IgD-negative memory B cell (primary cell): ENCODE data around the gene CMIP. TPM values are rescaled to one million over a fixed set of nuclear protein-coding genes. Genes with fewer than 3 reads are reported as not detected.

Source experiments
- H3K27ac Mint-ChIP-seq, 3 donors: one replicate each; pipeline ENCODE4 v1.8.0; 2020 to 2022; ENCODE audit warnings: mild to moderate bottlenecking in 3 of 3, mixed read lengths in 3 of 3, moderate library complexity in 1 of 3
- H3K27me3 Mint-ChIP-seq: one replicate; pipeline ENCODE4 v1.8.0; 2021; ENCODE audit warnings: mixed read lengths
- H3K36me3 Mint-ChIP-seq: one replicate; pipeline ENCODE4 v1.8.0; 2020; ENCODE audit warnings: mild to moderate bottlenecking, mixed read lengths
- H3K4me1 Mint-ChIP-seq, 3 donors: one replicate each; pipeline ENCODE4 v1.8.0; 2020 to 2022; ENCODE audit warnings: mixed read lengths in 3 of 3, mild to moderate bottlenecking in 1 of 3
- H3K4me3 Mint-ChIP-seq, 4 donors: one replicate each; pipeline ENCODE4 v1.8.0; 2020 to 2022; ENCODE audit warnings: mild to moderate bottlenecking in 4 of 4, mixed read lengths in 4 of 4, moderate library complexity in 3 of 4
- H3K9me3 Mint-ChIP-seq, 3 donors: one replicate each; pipeline ENCODE4 v1.8.0; 2020 to 2021; ENCODE audit warnings: mixed read lengths in 3 of 3, mild to moderate bottlenecking in 1 of 3
- polyA plus RNA-seq: library from polyadenylated mRNA; unstranded; fragments of 300-500 nt; fragmentation: Illumina TruSeq; gene quantifications from one replicate; pipeline ENCODE4 v1.2.3, GENCODE V29; 2021

The CMIP gene
- polyA plus RNA-seq, 1 donor from 2014 or later, result 1.4 TPM

DNA sequence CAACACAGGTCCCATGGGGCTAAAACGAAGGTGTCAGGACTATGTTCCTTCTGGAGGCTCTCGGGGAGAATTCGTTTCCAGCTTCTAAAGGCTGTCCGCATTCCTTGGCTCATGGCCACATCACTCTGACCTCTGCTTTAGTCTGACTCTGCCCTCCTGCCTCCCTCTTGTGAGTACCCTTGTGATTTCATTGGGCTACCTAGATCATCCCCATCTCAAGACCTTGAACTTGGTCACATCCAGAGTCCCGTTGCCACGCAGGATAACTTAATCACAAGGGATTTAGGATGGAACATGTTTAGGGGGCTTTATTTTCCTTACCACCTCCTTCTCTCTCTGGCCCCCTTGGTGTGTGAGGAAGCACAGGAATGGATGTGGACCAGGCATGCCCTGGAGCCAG is 173.6 kb downstream of the CMIP start:
- peak overlapping the region in 1 of 3 donors; percentile 93 for H3K27ac Mint-ChIP-seq
- H3K4me1 Mint-ChIP-seq, result peaks cover 8 to 13% (median 9%) of the 10 kb centered on the region in 3 donors
- H3K9me3 Mint-ChIP-seq, result no peaks in the 10 kb centered on the region
- no peaks in the 10 kb centered on the region for H3K27me3 Mint-ChIP-seq
- H3K4me3 Mint-ChIP-seq, result peak overlapping the region in 1 of 4 donors; percentile 70
- no peaks in the 10 kb centered on the region for H3K36me3 Mint-ChIP-seq

DNA sequence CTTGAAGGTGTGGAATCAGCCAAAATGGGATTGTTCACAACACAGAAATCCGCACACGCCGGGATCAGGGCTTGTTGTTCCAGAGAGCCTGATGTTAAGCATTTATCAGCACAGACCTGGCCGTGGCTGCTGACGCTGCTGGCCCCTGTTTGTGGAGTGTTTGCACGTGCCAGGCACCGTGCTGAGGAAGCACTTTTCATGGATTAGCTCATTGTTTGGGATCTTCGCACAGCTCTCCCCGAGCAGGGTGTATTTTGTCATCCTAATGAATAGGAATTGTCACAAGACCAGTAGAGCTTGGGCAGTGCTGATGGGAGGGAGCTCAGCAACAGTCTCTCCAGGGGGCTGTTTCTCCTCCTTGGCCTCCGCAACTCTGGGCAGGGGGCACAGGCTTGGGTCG is 174.1 kb downstream of the CMIP start:
- H3K27ac Mint-ChIP-seq, result peak overlapping the region in 2 of 3 donors; percentile 76 to 93
- H3K4me3 Mint-ChIP-seq, result peak overlapping the region in 1 of 4 donors; percentile 70

DNA sequence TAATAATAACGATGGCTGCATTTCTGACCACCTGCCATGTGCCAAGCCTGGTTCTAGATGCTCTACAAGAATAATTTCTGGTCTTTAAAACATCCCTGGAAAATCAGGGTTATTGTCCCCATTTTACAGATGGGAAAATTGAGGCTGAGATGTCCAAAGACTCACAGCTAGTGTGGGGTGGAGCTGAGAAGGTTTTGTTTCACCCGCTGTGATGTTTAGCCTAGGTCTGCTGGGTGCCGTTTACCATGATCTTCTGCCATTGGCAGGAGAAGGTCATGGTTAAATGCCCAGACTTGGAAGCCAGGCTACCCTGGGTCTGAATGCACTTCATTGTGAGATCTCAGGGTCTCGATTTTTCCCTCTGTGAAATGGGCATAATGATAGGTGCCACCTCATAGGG is 175.4 kb downstream of the CMIP start:
- no peak overlapping the region for H3K27ac Mint-ChIP-seq
- H3K4me3 Mint-ChIP-seq, result no peak overlapping the region
- H3K4me1 Mint-ChIP-seq, result peaks cover 8 to 21% (median 20%) of the 10 kb centered on the region in 3 donors
- no peaks in the 10 kb centered on the region for H3K9me3 Mint-ChIP-seq
- no peaks in the 10 kb centered on the region for H3K27me3 Mint-ChIP-seq
- no peaks in the 10 kb centered on the region for H3K36me3 Mint-ChIP-seq

More for the DNA sequence above, 174.1 kb downstream of the CMIP start:
- Mint-ChIP-seq H3K9me3 (no peaks in the 10 kb centered on the region), H3K4me1 (peaks cover 8 to 17% (median 13%) of the 10 kb centered on the region in 3 donors), H3K27me3 (no peaks in the 10 kb centered on the region), H3K36me3 (no peaks in the 10 kb centered on the region)

DNA sequence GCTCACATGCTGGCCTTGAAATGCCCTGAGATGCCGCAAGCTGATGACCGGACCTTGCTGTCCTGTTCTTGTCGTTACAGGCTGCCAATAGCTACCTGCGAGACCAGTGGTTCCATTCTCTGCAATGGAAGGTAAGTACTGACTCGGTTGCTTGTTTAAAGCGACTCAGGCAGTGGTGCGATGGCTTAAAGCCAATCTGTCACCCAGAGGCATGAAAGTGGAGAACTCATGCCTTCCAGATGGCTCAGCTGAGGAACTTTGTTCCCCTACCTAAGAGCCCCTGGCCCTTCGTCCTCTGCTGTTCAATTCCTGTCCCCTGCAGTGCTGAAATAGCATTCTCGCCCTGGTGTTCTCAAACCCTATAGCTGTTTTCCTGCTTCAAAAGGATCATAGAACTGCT is 176.2 kb downstream of the CMIP start:
- H3K27ac Mint-ChIP-seq, result peak overlapping the region; percentile 10 to 80 (median 47)
- no peaks in the 10 kb centered on the region for H3K27me3 Mint-ChIP-seq
- H3K4me3 Mint-ChIP-seq, result no peak overlapping the region
- H3K4me1 Mint-ChIP-seq, result peaks cover 11 to 24% (median 22%) of the 10 kb centered on the region in 3 donors
- H3K36me3 Mint-ChIP-seq, result no peaks in the 10 kb centered on the region
- no peaks in the 10 kb centered on the region for H3K9me3 Mint-ChIP-seq

DNA sequence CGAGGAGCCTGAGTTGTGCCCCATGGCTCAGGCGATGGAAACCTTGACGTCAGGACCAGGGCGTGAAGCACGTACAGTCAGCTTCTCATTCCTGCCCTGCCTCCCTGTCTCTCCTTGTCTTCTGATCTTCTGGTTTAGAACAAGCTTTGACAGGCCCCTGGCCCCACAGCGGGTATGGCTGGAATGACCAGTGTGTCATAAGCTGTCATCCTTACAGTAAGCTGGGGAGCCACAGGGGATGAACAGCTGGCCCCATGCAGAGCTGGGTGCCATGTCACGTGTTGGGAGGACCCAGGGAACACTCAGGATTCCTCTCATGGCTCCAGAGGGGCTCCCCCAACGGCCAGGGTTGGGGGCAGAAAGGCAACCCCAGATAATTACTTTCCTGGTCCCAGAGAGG is 176.9 kb downstream of the CMIP start:
- peaks cover 7 to 20% (median 19%) of the 10 kb centered on the region in 3 donors for H3K4me1 Mint-ChIP-seq
- no peak overlapping the region for H3K4me3 Mint-ChIP-seq
- H3K27me3 Mint-ChIP-seq, result no peaks in the 10 kb centered on the region
- no peaks in the 10 kb centered on the region for H3K9me3 Mint-ChIP-seq
- H3K27ac Mint-ChIP-seq, result peak overlapping the region in 2 of 3 donors; percentile 47 to 80
- no peaks in the 10 kb centered on the region for H3K36me3 Mint-ChIP-seq

DNA sequence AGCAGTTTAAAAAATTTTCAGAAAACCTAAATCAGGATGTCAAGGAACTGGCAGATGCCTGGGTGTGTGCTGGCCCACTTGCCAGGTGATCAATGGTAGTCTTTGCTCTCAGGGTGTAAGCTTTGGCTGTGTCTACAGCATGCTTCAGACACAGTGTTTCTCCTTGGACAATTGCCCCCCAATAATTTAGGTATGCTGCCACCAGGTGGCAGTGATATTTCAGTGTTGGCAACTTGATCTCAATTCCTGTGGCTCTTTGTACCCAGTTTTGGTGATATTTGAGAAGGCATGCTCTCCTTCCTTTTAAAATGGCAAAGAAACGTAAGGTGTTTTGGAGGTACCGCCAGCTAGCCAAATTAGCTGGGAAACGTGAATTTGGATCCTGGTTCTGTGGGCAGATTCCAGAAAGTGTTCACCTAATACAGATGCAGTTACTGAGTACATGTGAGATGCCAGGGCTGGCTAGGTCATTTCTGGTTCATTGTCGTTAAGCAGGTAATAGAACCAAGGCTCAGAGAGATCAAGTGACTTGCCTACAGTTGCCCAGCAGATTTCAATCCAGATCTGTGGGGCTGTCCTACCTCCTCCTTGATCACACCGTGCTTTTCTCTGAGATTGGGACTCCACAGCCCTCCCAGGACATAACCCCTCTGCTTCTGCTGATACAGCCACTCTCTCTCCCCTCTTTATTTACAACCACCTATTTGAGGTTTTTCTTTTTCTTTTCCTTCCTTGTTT is 178.9 kb downstream of the CMIP start:
- Mint-ChIP-seq H3K4me1 (peaks cover 3 to 13% (median 13%) of the 10 kb centered on the region in 3 donors), H3K36me3 (no peaks in the 10 kb centered on the region), H3K27me3 (no peaks in the 10 kb centered on the region), H3K9me3 (no peaks in the 10 kb centered on the region), H3K4me3 (peak overlapping the region in 1 of 4 donors; percentile 15), H3K27ac (no peak overlapping the region)

DNA sequence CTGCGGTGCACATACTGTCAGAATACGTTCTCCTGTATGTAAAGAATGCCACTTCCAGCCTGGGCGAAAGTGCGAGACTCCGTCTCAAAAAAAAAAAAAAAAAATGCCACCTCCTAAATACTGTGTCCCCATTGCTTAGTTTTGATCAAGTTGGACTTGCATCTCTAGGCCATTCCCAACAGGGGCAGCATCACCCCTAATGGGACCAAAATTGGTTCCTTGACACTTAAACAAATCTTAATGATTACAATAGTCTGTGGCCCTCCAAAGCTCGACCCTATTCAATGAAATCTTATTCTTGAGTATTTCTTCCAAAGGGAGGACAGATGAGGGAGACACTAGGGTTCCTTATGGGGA is 179.8 kb downstream of the CMIP start:
- Mint-ChIP-seq H3K27ac (no peak overlapping the region), H3K4me3 (no peak overlapping the region), H3K4me1 (peaks cover 3 to 13% (median 11%) of the 10 kb centered on the region in 3 donors), H3K9me3 (no peaks in the 10 kb centered on the region), H3K27me3 (no peaks in the 10 kb centered on the region), H3K36me3 (no peaks in the 10 kb centered on the region)

DNA sequence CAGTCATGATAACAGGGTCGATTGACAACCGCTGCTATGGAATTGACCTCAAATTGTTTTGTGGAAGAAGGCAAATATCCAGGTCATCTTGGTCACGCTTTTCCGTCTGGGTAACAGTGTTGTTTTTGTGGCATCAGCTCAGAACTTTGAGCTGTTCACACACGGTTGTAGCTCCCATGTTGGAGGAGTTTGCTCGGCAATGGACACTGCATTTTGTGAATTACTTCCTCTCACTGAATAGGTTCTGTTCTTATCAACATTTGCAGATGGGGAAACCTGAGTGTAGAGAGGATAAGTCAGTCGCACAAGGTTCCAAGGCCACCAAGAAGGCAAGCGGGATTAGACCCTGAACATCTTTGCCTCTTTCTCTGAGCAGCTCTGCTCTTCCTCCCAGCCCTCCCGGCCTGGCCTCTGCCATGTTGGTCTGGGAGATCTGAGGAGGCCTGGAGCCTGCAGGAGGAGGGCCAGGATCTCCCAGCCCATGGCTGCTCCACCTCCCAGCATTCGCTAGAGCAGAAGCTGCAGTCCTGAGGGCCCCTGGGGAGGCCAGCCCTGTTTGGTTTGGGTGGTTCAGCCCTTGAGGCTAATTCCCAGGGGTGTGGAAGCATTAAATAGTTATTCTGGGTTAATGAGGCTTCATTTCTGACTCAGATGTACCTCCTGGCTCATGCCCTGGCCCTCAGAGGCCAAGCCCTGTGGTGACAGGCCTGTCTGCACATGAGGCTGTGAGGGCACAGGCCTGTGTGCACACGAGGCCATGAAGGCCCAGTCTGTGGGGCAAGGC is 180.3 kb downstream of the CMIP start:
- H3K9me3 Mint-ChIP-seq, result no peaks in the 10 kb centered on the region
- no peaks in the 10 kb centered on the region for H3K27me3 Mint-ChIP-seq
- H3K4me3 Mint-ChIP-seq, result no peak overlapping the region
- peak overlapping the region in 2 of 3 donors; percentile 47 to 90 for H3K27ac Mint-ChIP-seq
- peaks cover 1% of the 10 kb centered on the region for H3K36me3 Mint-ChIP-seq
- peaks cover 3 to 13% (median 11%) of the 10 kb centered on the region in 3 donors for H3K4me1 Mint-ChIP-seq

DNA sequence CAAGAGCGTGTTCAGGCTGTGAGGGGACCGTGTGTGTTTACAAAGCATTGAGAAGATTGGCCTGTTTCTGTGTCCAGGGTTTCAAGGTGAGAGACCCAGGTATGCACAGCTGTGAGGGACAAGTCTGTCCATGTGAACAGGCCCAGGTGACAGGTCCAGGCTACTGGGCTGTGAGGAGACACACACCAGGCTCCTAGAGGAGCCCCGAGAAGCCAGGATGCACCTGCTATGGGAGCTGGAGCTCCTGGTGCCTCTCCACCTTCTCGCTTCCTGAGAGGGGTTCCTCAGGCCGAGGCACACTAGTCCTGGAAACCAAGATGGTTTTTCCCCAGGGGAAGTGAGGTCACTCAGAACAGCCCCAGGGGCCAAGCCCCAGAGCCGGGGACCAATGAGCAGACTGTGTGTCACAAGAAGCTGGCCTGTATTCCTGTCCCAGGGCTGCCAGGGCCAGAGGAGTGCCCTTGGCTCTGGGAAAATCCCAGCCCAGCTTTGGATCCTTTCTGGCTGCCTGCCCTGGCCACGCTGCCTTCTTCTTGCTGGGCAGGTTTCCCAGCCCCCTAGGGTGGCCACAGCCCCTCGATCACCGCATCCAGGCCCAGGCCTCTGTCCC is 181.0 kb downstream of the CMIP start:
- H3K9me3 Mint-ChIP-seq, result no peaks in the 10 kb centered on the region
- no peaks in the 10 kb centered on the region for H3K27me3 Mint-ChIP-seq
- H3K27ac Mint-ChIP-seq, result peak overlapping the region in 2 of 3 donors; percentile 47 to 90
- H3K4me3 Mint-ChIP-seq, result no peak overlapping the region
- H3K4me1 Mint-ChIP-seq, result peaks cover 3 to 13% (median 11%) of the 10 kb centered on the region in 3 donors
- peaks cover 1% of the 10 kb centered on the region for H3K36me3 Mint-ChIP-seq

DNA sequence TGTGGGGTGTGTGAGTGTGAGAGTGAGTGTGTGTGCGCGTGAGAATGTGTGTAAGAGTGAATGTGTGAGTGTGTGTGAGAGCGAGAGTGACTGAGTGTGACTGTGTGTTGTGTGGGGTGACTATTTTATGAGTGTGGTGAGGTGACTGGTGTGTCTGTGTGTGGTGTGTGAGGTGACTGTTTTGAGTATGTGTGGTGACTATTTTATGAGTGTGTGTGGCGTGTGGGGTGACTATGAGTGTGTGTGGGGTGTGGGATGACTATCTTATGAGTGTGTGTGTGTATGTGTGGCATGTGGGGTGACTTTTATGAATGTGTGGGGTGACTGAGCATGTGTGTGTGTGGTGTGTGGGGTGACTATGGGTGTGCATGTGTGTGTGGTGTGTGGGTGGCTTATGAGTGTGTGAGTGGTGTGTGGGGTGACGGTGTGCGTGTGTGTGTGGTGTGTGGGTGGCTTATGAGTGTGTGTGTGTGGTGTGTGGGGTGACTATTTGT is 181.6 kb downstream of the CMIP start:
- H3K4me1 Mint-ChIP-seq, result peaks cover 3 to 13% (median 11%) of the 10 kb centered on the region in 3 donors
- peaks cover 1% of the 10 kb centered on the region for H3K36me3 Mint-ChIP-seq
- H3K27me3 Mint-ChIP-seq, result no peaks in the 10 kb centered on the region
- no peak overlapping the region for H3K4me3 Mint-ChIP-seq
- H3K9me3 Mint-ChIP-seq, result no peaks in the 10 kb centered on the region
- no peak overlapping the region for H3K27ac Mint-ChIP-seq

DNA sequence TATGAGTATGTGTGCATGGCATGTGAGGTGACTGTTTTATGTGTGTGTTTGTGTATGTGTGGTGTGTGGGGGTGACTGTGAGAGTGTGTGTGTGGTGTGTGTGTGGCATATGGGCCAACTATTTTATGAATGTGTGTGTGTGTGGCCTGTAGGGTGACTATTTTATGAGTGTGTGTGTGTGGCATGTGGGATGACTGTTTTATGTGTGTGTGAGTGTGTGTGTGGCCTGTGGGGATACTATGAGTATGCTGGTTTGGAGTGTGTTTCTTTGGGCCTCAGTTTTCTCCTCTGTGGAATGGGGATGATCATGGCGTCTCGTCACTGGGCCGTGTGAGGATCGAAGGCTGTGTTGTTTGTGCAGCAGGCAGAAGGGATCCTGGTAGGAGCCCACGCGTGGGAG is 182.4 kb downstream of the CMIP start:
- Mint-ChIP-seq H3K9me3 (no peaks in the 10 kb centered on the region), H3K36me3 (peaks cover 2% of the 10 kb centered on the region), H3K27me3 (no peaks in the 10 kb centered on the region), H3K4me1 (peaks cover 3 to 14% (median 13%) of the 10 kb centered on the region in 3 donors), H3K4me3 (no peak overlapping the region), H3K27ac (no peak overlapping the region)

DNA sequence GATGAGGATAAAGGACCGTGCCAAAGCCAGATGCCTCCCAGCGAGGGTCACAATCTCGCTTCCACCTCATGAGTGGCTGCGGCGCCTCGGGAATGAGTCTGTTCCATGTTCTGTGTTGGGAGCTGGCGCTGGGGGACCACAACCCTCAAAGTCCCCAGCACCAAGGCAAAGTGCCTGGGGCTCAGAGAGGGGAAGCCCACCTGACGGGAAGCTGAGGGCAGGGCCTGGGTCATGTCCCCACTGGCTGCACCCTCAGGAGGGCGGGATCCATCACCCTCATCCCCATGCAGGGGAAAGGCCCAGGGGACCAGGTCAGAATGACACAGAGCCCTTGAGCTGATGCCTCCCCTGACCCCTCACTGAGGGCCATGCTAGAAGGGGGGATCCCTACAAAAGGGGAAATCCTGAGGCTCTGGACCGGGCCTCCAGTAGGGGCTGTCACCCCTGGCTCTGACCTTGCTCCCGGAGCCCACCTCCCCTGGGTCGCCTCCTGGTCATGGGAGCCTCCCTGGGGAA is 183.2 kb downstream of the CMIP start:
- Mint-ChIP-seq H3K4me3 (no peak overlapping the region), H3K27me3 (no peaks in the 10 kb centered on the region), H3K27ac (no peak overlapping the region), H3K36me3 (peaks cover 3% of the 10 kb centered on the region), H3K9me3 (no peaks in the 10 kb centered on the region), H3K4me1 (peaks cover 3 to 16% (median 13%) of the 10 kb centered on the region in 3 donors)

DNA sequence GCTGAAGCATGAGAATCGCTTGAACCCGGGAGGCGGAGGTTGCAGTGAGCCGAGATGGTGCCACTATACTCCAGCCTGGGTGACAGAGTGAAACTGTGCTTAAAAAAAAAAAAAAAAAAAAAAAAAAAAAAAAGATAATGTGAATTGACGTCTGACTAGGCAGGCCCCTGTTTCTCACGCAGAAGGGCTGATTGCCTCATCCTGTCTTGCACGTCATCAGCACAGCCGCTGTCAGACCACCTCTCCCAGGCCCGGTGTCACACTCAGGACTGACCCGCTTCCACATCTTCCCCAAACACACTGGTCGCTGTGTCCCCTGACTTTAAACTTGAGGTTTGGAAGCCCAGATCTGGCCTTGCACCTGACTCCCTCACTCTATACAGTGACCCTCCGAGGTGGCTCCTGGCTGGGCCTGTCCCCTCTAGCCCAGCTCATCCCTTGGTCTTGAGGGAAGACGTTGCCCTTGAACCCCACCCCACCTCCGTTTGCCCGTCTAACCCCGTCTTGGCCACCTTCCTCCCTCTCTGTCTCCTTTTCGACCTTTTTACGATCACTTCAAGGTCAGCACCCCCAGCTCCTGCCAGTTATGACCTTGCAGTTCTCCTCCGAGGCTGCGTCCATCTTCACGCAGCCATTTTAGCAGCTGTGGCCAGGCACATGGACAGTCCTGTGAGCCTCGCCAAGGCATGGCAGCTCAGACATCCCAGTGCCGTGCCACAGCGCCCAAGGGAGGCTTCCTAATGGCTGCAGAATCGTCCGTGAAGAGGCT is 184.6 kb downstream of the CMIP start:
- Mint-ChIP-seq H3K4me1 (peaks cover 4 to 12% (median 9%) of the 10 kb centered on the region in 3 donors), H3K27ac (peak overlapping the region in 1 of 3 donors; percentile 73)

DNA sequence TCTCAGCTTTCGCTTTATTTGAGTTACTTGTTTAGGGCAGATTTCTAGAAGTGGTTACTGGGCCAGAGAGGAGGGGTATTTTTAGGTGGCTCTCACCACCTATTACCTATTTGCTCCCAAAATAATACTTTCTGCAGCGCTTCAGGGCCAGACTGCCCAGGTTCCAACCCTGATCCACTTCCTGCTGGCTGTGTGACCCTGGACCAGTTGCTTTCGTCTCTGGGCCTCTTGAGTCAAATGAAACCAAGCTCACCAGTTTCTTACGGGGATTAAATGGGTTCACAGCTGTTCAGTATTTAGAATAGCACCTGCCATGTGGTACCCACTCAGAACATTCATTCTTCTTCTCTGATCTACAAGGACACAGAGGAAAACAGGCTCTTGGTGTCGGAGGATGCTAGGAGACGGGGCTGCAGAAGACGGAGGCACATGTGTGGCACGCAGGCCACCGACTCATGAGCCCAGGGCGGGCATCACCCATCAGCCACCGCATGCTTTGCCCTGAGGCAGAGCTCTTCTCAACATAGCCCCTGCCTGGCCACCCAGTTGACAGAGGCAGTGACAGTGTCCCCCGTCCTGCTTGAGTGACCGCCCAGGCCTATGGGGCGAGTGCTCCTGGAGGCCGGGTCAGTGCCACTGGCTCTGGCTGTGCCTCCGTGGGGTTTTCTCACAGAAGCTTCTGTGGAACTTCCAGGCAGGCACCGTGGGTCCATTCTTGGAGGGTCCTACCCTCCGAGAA is 185.5 kb downstream of the CMIP start:
- Mint-ChIP-seq H3K36me3 (peaks cover 3% of the 10 kb centered on the region), H3K9me3 (no peaks in the 10 kb centered on the region), H3K27ac (no peak overlapping the region), H3K4me1 (peaks cover 2 to 8% (median 7%) of the 10 kb centered on the region in 3 donors), H3K27me3 (no peaks in the 10 kb centered on the region), H3K4me3 (no peak overlapping the region)

More for the DNA sequence above, 184.6 kb downstream of the CMIP start:
- Mint-ChIP-seq H3K4me3 (no peak overlapping the region), H3K36me3 (peaks cover 3% of the 10 kb centered on the region), H3K27me3 (no peaks in the 10 kb centered on the region), H3K9me3 (no peaks in the 10 kb centered on the region)
